Measurements from ENCODE around the gene TSEN2. TPM values are rescaled to one million over a fixed set of nuclear protein-coding genes. Genes with fewer than 3 reads are reported as not detected.
A peak's percentile ranks its signal among the peaks of the same experiment; 100 is the strongest.

The TSEN2 gene
- total and polyA plus RNA-seq, 2 of the 13 experiments (the other 11 are each of a cell fraction or from before 2014, with no cell fraction given) = 11.0 to 17.3 TPM

- TF ChIP-seq ZNF407 (CRISPR knock-in tag; IDR thresholded peaks at IDR 0.05; ENCODE audit: not compliant biosample characterization) = no peak
- TF ChIP-seq HNF4G (IDR thresholded peaks at IDR 0.05; ENCODE audit: borderline replicate concordance, low read depth, low read length) = peak; percentile 20; the same call in 1 of the 2 replicates
- no peak for TF ChIP-seq HNF4G (CRISPR knock-in tag; IDR thresholded peaks at IDR 0.05; ENCODE audit: borderline replicate concordance, low read depth)
- no peak for TF ChIP-seq HDAC2 (CRISPR knock-in tag; IDR thresholded peaks at IDR 0.05)
- 0 out of 2 replicates have a peak, but pooled peaks have one; percentile 27 for TF ChIP-seq ZNF556 (CRISPR knock-in tag; IDR thresholded peaks at IDR 0.05; ENCODE audit: borderline replicate concordance)
- no peak for TF ChIP-seq SOX6 (IDR thresholded peaks at IDR 0.05)
- peak; percentile 90 for TF ChIP-seq SOX6 (CRISPR knock-in tag; IDR thresholded peaks at IDR 0.05)
- no peak for TF ChIP-seq ZNF3 (CRISPR knock-in tag; IDR thresholded peaks at IDR 0.05)
- no peak for TF ChIP-seq REL (CRISPR knock-in tag; conservative IDR thresholded peaks at IDR 0.05)
- no peak for TF ChIP-seq ZNF770 (CRISPR knock-in tag; IDR thresholded peaks at IDR 0.05)
- no peak for TF ChIP-seq HOXA7 (CRISPR knock-in tag; IDR thresholded peaks at IDR 0.05)
- no peak for TF ChIP-seq ZNF253 (CRISPR knock-in tag; IDR thresholded peaks at IDR 0.05; ENCODE audit: borderline replicate concordance)
- no peak for TF ChIP-seq ZNF672 (CRISPR knock-in tag; IDR thresholded peaks at IDR 0.05)
- 0 out of 2 replicates have a peak, but pooled peaks have one; percentile 33 for TF ChIP-seq ZNF501 (CRISPR knock-in tag; IDR thresholded peaks at IDR 0.05)
- no peak for TF ChIP-seq SRSF9 (IDR thresholded peaks at IDR 0.05; ENCODE audit: borderline replicate concordance, insufficient read depth, low read depth, low read length, poor library complexity, severe bottlenecking)
- no peak for TF ChIP-seq ZNF280B (CRISPR knock-in tag; IDR thresholded peaks at IDR 0.05; ENCODE audit: borderline replicate concordance)
Measured at GRCh38 chr3:12479919-12480427, 4.3 kb upstream of the TSEN2 start (continued).
